ENCODE data around the gene KLHL17.

KLHL17 gene

DNA sequence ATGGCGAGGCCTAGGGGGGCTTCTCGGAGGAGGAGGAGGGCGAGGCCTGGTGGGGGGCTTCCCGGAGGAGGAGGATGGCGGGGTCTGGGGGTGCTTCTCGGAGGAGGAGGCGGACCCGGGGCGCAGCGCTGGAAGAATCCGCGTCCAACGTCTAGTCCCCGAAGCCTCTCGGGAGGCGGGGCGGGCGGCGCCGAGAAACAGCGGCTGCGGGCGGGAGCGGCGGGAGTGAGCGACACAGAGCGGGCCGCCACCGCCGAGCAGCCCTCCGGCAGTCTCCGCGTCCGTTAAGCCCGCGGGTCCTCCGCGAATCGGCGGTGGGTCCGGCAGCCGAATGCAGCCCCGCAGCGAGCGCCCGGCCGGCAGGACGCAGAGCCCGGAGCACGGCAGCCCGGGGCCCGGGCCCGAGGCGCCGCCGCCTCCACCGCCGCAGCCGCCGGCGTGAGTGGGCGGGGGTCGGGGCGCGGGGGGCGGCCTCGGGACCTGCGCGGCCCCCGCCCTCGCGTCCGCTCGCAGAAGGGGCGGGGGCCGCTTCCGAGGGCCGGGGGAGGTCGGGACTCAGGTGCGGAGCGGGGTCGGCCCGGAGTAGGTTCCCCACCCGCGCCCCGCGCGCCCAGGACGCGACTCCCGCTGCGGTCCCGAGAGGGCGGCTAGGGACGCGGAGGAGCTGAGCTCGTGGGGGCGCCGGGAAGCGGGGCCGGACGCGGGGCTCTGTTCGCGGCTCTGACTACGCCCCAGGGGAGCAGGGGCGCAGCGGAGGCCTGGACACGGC is at the start of gene KLHL17:
KLHL17 (plus strand) TSS at position 222 of the 769 bp plus-strand sequence; CDS start at position 332, 110 bp downstream.
- peak; percentile 80 for DNase-seq (ENCODE audit: extremely low spot score, insufficient read length, low read depth)
- FAIRE-seq: peak; percentile 73

GRCh38 chr1:910881-911721 is 49.3 kb upstream of the KLHL17 start:
- FAIRE-seq (no peak), DNase-seq (ENCODE audit: extremely low spot score, insufficient read length, low read depth) (no peak)

DNA sequence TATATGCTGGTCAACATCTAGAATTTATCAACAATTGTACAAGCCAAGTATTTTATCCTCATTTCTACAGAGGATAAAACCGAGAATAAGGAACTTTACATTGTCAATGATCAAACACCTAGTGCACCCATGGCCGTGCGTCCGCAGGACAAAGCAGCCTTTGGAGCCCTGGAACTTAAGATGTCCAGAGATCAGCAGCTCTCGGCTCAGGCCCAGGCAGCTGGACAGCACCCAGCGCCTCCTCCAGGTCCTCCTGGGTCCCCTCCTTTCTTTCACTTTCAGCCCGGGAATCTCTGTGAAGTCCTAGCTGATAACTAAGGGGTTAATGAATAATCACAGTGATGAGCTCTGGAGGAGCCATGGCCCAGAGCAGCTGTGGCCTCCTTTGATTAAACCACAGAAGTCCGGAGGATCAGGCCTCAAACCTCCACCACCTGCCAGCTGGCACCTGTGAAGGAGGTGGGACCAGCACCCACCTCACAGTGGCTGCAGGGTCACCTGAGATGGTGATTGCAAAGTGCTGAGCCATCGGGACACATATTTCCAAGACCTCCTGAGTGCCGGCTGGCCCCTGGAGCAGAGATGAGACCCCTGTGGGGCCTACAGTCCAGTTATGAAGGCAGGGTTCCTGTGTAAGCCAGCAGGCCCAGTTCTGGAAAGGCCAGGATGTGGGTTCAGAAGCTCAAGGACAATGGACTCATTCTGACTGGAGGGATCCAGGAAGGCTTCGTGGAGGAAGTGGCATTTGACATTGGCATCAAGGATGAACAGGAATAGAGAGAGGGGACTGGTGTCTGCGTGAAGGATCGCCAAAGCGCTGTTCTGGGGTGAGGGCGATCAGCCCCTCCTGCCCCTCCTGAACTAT is 48.3 kb upstream of the KLHL17 start:
- DNase-seq (ENCODE audit: extremely low spot score, insufficient read length, low read depth): no peak
- no peak for FAIRE-seq

DNA sequence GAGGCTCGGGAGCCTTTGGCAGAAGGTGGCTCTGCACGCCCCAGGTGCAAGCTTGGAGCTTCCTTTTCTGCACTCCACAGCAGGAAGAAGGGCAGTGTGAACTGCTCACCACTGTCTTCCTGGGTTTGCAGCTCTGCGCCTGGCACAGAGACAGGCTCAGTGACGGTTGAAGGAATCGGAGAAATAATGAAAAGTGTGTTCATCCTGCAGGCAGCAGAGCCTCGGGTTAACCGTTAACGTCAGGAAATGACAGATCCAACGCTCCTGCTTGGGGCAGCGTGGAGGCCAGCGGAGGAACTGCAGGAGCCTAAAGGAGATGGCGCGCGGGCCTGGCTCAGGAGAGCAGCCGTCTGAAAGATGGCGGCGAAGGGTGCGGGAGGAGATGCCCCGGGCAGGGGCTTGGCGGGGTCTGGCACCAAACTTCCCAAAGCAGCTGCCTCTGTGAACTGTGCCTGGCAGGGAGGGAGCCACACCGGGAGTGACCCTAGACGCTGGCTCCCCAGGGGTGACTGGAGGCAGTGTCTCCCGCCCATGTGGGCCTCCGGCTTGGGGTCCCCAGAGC is 47.6 kb upstream of the KLHL17 start:
- DNase-seq (ENCODE audit: extremely low spot score, insufficient read length, low read depth) (no peak), FAIRE-seq (no peak)

GRCh38 chr1:913491-914130 is 46.8 kb upstream of the KLHL17 start:
- FAIRE-seq: no peak
- DNase-seq (ENCODE audit: extremely low spot score, insufficient read length, low read depth): no peak

- DNase-seq (ENCODE audit: extremely low spot score, insufficient read length, low read depth): no peak
- no peak for FAIRE-seq
These were observed 46.1 kb upstream of the KLHL17 start for GRCh38 chr1:914131-914890.

- no peak for DNase-seq (ENCODE audit: extremely low spot score, insufficient read length, low read depth)
These were observed 45.5 kb upstream of the KLHL17 start for GRCh38 chr1:914891-915280.

GRCh38 chr1:915295-916172 is 44.9 kb upstream of the KLHL17 start:
- DNase-seq (ENCODE audit: extremely low spot score, insufficient read length, low read depth): no peak
- no peak for FAIRE-seq

More at GRCh38 chr1:914891-915280, 45.5 kb upstream of the KLHL17 start:
- no peak for FAIRE-seq

DNA sequence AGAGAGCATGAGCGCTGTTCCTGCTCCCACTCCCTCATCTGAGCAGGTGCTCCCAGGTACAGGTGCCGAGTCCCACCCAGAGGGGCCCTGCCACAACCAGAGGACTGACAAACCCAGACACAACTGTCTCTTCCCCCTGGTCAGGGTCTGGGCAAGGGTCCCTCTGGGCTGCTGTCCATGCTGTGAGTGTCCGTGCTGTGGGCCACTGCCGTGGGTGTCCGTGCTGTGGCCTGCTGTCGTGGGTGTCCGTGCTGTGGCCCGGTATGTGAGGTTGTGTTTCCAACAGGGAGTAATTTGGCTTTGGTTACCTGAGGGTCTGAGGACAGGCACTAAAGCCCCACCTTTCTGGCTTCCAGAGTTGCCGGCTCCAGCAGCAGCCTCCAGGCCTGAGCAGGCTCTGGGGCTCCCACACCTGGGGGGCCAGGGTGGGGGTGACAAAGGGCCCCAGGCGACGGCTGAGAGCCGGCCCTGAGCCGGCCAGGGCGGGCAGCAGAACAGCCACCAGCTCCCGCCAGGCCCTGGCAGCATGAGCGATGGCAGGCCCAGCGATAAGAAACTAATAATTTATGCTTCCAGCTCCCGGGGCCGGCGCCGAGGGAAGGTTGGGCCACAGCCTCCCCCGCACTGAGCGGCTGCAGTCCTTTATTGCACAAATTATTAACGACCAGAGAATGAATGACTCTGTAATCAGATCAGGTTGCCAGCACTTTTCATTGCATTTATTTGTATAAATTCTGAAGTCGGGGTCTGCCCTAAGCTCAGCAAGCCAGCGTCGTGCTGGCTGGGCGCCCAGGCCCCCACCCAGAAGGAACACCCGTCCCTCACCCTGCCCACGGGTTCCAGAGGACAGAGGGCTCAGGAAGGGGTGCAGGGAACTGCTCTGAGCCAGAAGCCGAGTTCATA is 44.0 kb upstream of the KLHL17 start:
- FAIRE-seq (no peak), DNase-seq (ENCODE audit: extremely low spot score, insufficient read length, low read depth) (no peak)

GRCh38 chr1:917076-917459 is 43.3 kb upstream of the KLHL17 start:
- FAIRE-seq: no peak
- no peak for DNase-seq (ENCODE audit: extremely low spot score, insufficient read length, low read depth)

GRCh38 chr1:917466-918091 is 42.8 kb upstream of the KLHL17 start:
- no peak for DNase-seq (ENCODE audit: extremely low spot score, insufficient read length, low read depth)
- no peak for FAIRE-seq

GRCh38 chr1:918353-918752 is 42.0 kb upstream of the KLHL17 start:
- FAIRE-seq (no peak), DNase-seq (ENCODE audit: extremely low spot score, insufficient read length, low read depth) (no peak)

GRCh38 chr1:918843-919242 is 41.5 kb upstream of the KLHL17 start:
- no peak for FAIRE-seq
- DNase-seq (ENCODE audit: extremely low spot score, insufficient read length, low read depth): no peak

DNA sequence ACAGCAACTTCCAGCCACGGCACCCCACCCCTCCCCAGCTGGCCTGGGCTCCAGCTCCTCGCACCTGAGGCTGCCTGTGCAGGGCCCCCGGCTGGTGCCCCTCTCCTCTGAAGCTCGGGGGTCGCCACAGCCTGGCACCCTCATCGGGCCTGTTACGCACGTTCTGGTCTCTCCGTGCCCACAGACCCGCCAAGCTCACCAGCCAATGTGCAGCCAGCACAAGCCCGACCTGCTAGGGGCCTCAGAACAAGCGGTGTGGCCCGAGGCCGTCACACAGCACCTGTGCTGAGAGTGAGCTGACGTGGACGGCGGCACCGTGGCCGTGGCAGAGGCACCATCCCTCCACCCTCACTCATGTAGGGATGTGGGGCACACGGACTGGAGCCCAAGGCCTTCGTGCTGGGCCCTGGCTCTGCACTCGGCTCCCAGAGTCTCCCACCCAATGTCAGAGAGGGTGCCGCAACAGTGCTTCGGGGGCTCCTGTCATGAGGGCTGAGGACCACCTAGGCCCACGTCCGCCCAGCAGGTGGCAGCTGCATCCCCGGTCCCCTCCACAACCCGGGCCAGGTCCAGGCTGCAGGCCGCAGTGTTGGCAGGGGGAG is 41.0 kb upstream of the KLHL17 start:
- FAIRE-seq: no peak
- DNase-seq (ENCODE audit: extremely low spot score, insufficient read length, low read depth): no peak

GRCh38 chr1:920010-920409 is 40.4 kb upstream of the KLHL17 start:
- DNase-seq (ENCODE audit: extremely low spot score, insufficient read length, low read depth): no peak
- FAIRE-seq: no peak

GRCh38 chr1:920521-920920 is 39.9 kb upstream of the KLHL17 start:
- FAIRE-seq: no peak
- DNase-seq (ENCODE audit: extremely low spot score, insufficient read length, low read depth): no peak
